Upper lobe of left lung (tissue), 4 donors: ENCODE results near the gene SHLD2.
"Not testable (repeated sequence)": the region's sequence is repeated elsewhere in the genome, so short reads cannot be mapped to it uniquely, and the experiment has no call there.

Source experiments
- EP300 ChIP-seq, 4 donors: sonication (generic); formaldehyde crosslinking; IDR thresholded peaks; one replicate each; pipeline ENCODE4 v1.5.1; 2017; ENCODE audit warnings: antibody characterized with exemption in 4 of 4, control low read depth in 2 of 4
- POLR2AphosphoS5 ChIP-seq, 2 donors: sonication (generic); formaldehyde crosslinking; IDR thresholded peaks; one replicate each; pipeline ENCODE4 v1.5.1; 2017; ENCODE audit warnings: antibody characterized with exemption in 2 of 2
- TF ChIP-seq, protein P1 (sequence below), 6 experiments: fragments of 450-650 bp in 4 of 6; fragments of 200-600 bp in 2 of 6; sonication (generic) in 2 of 6; IDR thresholded peaks; one replicate each; pipeline ENCODE4 v1.5.1; 2016 to 2019; ENCODE audit warnings: antibody characterized with exemption in 6 of 6

DNA sequence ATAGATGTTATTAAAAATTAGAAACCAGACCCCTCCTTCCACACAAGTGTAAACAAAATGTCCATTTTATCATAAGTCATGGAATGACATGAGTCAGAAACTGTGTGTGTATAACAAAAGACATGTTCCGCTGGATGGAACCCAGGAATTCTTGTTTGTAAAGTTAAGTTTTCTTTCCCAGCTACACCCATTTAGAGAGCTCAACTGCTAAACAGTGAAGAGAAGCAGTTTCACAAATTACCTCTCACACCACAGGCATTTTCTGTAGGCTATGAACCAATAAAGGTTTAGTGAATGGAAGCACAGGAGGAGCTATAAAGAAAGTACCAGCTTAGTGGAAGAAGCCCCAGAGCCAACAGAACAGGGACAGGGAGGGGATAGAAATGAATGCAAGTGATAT, 12.8 kb upstream of the SHLD2 start:
- TF ChIP-seq EP300, POLR2AphosphoS5 (IDR thresholded peaks at IDR 0.05): not testable (repeated sequence)
- TF ChIP-seq, protein P1, sequence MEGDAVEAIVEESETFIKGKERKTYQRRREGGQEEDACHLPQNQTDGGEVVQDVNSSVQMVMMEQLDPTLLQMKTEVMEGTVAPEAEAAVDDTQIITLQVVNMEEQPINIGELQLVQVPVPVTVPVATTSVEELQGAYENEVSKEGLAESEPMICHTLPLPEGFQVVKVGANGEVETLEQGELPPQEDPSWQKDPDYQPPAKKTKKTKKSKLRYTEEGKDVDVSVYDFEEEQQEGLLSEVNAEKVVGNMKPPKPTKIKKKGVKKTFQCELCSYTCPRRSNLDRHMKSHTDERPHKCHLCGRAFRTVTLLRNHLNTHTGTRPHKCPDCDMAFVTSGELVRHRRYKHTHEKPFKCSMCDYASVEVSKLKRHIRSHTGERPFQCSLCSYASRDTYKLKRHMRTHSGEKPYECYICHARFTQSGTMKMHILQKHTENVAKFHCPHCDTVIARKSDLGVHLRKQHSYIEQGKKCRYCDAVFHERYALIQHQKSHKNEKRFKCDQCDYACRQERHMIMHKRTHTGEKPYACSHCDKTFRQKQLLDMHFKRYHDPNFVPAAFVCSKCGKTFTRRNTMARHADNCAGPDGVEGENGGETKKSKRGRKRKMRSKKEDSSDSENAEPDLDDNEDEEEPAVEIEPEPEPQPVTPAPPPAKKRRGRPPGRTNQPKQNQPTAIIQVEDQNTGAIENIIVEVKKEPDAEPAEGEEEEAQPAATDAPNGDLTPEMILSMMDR (IDR thresholded peaks at IDR 0.05) = not testable (repeated sequence)
